SK-N-MC (cell line): ENCODE measurements around the gene RIC3.

Source experiments
- DNase-seq: peaks from one replicate; pipeline ENCODE4 v3.0.0-alpha.2; 2011; ENCODE audit warnings: low read depth, low spot score
- H3K27ac ChIP-seq: fragments of 200-600 bp; sonication (generic); 2 replicates; pipeline ENCODE4 v1.5.1; 2016; ENCODE audit warnings: mixed run types
- H3K36me3 ChIP-seq: fragments of 200-600 bp; sonication (generic); 2 replicates; pipeline ENCODE4 v1.6.1; 2017; ENCODE audit warnings: antibody characterized with exemption, low read length, mixed read lengths; ENCODE audit not compliant: insufficient read depth
- H3K4me3 ChIP-seq: fragments of 200-600 bp; sonication (generic); 2 replicates; pipeline ENCODE4 v1.5.1; 2016
- H3K9ac ChIP-seq: fragments of 200-600 bp; sonication (generic); 2 replicates; pipeline ENCODE4 v1.8.0; 2017; ENCODE audit warnings: mixed run types, mixed read lengths; ENCODE audit not compliant: insufficient read length
- H3K9me3 ChIP-seq: fragments of 200-600 bp; sonication (generic); 2 replicates; pipeline ENCODE4 v1.6.1; 2017; ENCODE audit warnings: low read depth, mild to moderate bottlenecking, antibody characterized with exemption, low read length, moderate library complexity, mixed read lengths
- EZH2 ChIP-seq: fragments of 200-600 bp; sonication (generic); IDR thresholded peaks from one replicate; pipeline ENCODE4 v1.6.1; 2017; ENCODE audit warnings: antibody characterized with exemption
- FOXP2 ChIP-seq: optimal IDR thresholded peaks from 2 replicates; pipeline ENCODE3; 2011; ENCODE audit warnings: mild to moderate bottlenecking, moderate library complexity; ENCODE audit not compliant: insufficient read depth; ENCODE audit errors: extremely low read length, control extremely low read depth
- POLR2AphosphoS5 ChIP-seq: IDR thresholded peaks from 2 replicates; pipeline ENCODE4 v1.6.1; 2012; ENCODE audit warnings: mild to moderate bottlenecking, low read depth, low read length, borderline replicate concordance

The RIC3 gene

GRCh38 chr11:8168485-8169257 is at the start of gene RIC3:
RIC3 (minus strand) TSS chr11:8169025; CDS start chr11:8168989, 36 bp downstream.
- no peak for DNase-seq
- no peaks in the 10 kb centered on the region for H3K9me3 ChIP-seq
- TF ChIP-seq EZH2 (no peak), POLR2AphosphoS5 (no peak), FOXP2 (no peak)
- H3K4me3 ChIP-seq: no peak within 1 kb of the TSS
- H3K9ac ChIP-seq: no peak within 1 kb of the TSS
- H3K27ac ChIP-seq: no peak within 1 kb of the TSS
- no peaks in the 10 kb centered on the region for H3K36me3 ChIP-seq

DNA sequence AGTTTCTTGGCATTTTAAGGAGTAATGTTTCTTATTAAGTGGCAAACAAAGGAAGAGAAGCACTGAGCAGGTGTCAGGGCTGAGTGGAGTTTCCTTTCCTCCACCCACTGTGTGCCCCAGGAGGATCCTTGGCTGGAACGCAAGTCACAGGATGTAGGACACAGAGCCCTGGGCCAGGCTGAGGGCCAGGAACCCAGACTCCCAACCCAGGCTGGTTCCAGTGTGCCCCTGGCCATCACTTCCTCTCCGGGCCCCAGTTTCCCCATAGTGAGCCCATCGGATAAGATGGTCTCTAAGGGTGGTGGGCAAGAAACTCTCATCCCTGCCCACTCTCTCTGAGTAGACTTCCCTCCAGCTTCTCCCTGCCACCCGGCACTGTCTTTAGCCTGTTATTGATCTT is 49.6 kb upstream of the RIC3 start:
- TF ChIP-seq POLR2AphosphoS5 (no peak), EZH2 (no peak), FOXP2 (no peak)
- Histone ChIP-seq H3K9me3 (no peaks in the 10 kb centered on the region), H3K9ac (no peak overlapping the region), H3K36me3 (no peaks in the 10 kb centered on the region), H3K4me3 (no peak overlapping the region), H3K27ac (no peak overlapping the region)
- no peak for DNase-seq

GRCh38 chr11:8217926-8218325 is 49.1 kb upstream of the RIC3 start:
- Histone ChIP-seq H3K9me3 (no peaks in the 10 kb centered on the region), H3K36me3 (no peaks in the 10 kb centered on the region), H3K4me3 (no peak overlapping the region), H3K9ac (no peak overlapping the region), H3K27ac (no peak overlapping the region)
- DNase-seq: no peak
- TF ChIP-seq POLR2AphosphoS5 (no peak), FOXP2 (no peak), EZH2 (no peak)

DNA sequence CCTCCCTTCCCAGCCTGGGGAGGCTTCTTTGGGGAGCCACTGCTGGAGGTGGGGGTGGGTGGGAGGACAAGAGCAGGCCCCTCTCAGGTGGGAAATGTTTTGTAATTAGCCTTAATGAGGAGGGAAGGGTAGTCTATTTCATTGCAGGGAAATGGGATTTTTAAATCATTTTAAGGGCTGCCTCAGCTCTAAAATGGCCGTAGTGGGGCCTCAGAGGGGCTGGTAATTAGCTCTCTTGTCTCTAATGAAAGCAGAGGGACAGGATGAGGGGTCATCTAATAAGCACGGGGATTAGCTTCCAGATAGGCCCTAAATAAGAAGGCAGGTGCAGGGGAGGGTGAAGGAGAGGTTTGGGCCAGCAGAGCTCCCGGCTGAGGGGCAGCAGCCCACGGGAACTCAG is 48.3 kb upstream of the RIC3 start:
- Histone ChIP-seq H3K9ac (no peak overlapping the region), H3K27ac (no peak overlapping the region), H3K9me3 (no peaks in the 10 kb centered on the region), H3K36me3 (no peaks in the 10 kb centered on the region), H3K4me3 (no peak overlapping the region)
- no peak for DNase-seq
- TF ChIP-seq POLR2AphosphoS5: no peak
- TF ChIP-seq FOXP2: no peak
- TF ChIP-seq EZH2: no peak

- H3K4me3 ChIP-seq: no peak overlapping the region
- no peaks in the 10 kb centered on the region for H3K9me3 ChIP-seq
- H3K27ac ChIP-seq: no peak overlapping the region
- no peak for DNase-seq
- H3K36me3 ChIP-seq: no peaks in the 10 kb centered on the region
- TF ChIP-seq EZH2: no peak
- no peak for TF ChIP-seq POLR2AphosphoS5
- no peak for TF ChIP-seq FOXP2
- H3K9ac ChIP-seq: no peak overlapping the region
Observed at GRCh38 chr11:8213376-8213775, 44.6 kb upstream of the RIC3 start.

DNA sequence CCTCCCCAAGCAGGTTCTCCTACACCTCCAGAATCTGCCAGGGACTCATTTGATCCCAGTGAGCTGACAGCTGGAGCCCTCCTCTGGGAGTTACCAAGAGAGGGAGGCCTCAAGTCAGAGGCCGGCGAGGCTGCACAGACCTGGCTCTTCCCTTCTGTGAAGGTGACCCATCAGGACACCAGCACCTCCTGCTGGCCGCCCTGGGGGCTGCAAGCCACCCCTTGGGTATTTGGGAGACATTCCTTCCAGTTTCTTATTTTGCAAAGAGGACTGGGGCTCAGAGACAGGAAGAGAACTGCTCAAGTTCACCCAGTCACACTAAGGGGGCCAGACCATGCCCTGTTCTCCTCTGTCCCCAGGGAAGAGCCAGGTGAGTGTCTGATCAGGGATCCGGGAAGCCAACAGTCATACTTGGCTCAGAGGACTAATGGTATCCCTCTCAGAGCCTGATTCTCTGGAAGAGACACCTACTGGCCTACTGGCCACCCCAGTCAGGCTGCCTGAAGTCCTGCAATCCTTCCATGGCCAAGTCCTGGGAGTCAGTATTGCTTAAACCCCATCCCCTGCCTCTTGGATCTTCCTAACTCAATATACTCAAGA is 40.5 kb upstream of the RIC3 start:
- DNase-seq: no peak
- Histone ChIP-seq H3K36me3 (no peaks in the 10 kb centered on the region), H3K9ac (no peak overlapping the region), H3K27ac (no peak overlapping the region), H3K9me3 (no peaks in the 10 kb centered on the region), H3K4me3 (no peak overlapping the region)
- TF ChIP-seq POLR2AphosphoS5 (no peak), EZH2 (no peak), FOXP2 (no peak)

GRCh38 chr11:8207080-8208000 is 38.5 kb upstream of the RIC3 start:
- Histone ChIP-seq H3K9me3 (no peaks in the 10 kb centered on the region), H3K4me3 (no peak overlapping the region), H3K36me3 (no peaks in the 10 kb centered on the region), H3K27ac (no peak overlapping the region), H3K9ac (no peak overlapping the region)
- no peak for DNase-seq
- TF ChIP-seq FOXP2 (no peak), EZH2 (no peak), POLR2AphosphoS5 (no peak)

GRCh38 chr11:8206251-8207079 is 37.6 kb upstream of the RIC3 start:
- no peak for TF ChIP-seq EZH2
- no peak for TF ChIP-seq FOXP2
- Histone ChIP-seq H3K9me3 (no peaks in the 10 kb centered on the region), H3K27ac (no peak overlapping the region), H3K36me3 (no peaks in the 10 kb centered on the region), H3K9ac (no peak overlapping the region), H3K4me3 (no peak overlapping the region)
- no peak for DNase-seq
